Loucy (cell line): ENCODE results near the gene GNG10.

Experiments used
- H2AFZ ChIP-seq: fragments of 200-600 bp; sonication (generic); 2 replicates; pipeline ENCODE4 v1.6.0; 2016; ENCODE audit warnings: antibody characterized with exemption, mild to moderate bottlenecking, low read length, moderate library complexity
- H3F3A ChIP-seq: fragments of 200-600 bp; 2 replicates; pipeline ENCODE4 v1.6.0; 2016; ENCODE audit warnings: antibody characterized with exemption, low read depth, mild to moderate bottlenecking
- H3K27me3 ChIP-seq: fragments of 200-600 bp; sonication (generic); 2 replicates; pipeline ENCODE4 v1.6.1; 2014; ENCODE audit warnings: low read length, mild to moderate bottlenecking; ENCODE audit not compliant: insufficient read depth, poor library complexity, severe bottlenecking
- H3K36me3 ChIP-seq: fragments of 200-600 bp; sonication (generic); 2 replicates; pipeline ENCODE4 v1.6.1; 2016; ENCODE audit warnings: low read length; ENCODE audit not compliant: insufficient read depth
- H3K4me1 ChIP-seq: fragments of 200-600 bp; sonication (generic); 2 replicates; pipeline ENCODE4 v1.5.1; 2014; ENCODE audit warnings: low read length, mild to moderate bottlenecking; ENCODE audit not compliant: insufficient read depth, poor library complexity, severe bottlenecking
- H3K4me2 ChIP-seq: fragments of 200-600 bp; sonication (generic); 2 replicates; pipeline ENCODE4 v1.6.0; 2014; ENCODE audit warnings: antibody characterized with exemption, low read length, low read depth, mild to moderate bottlenecking; ENCODE audit not compliant: poor library complexity, severe bottlenecking
- H3K4me3 ChIP-seq: fragments of 200-600 bp; sonication (generic); 2 replicates; pipeline ENCODE4 v1.5.1; 2014; ENCODE audit warnings: low read length, mild to moderate bottlenecking, mixed read lengths; ENCODE audit not compliant: poor library complexity, severe bottlenecking
- H3K79me2 ChIP-seq: fragments of 200-600 bp; sonication (generic); 2 replicates; pipeline ENCODE4 v1.6.1; 2014; ENCODE audit warnings: low read length; ENCODE audit not compliant: insufficient read depth
- H3K9ac ChIP-seq: fragments of 200-600 bp; sonication (generic); 2 replicates; pipeline ENCODE4 v1.6.0; 2014; ENCODE audit warnings: mild to moderate bottlenecking, low read depth, low read length, moderate library complexity; ENCODE audit not compliant: poor library complexity, severe bottlenecking
- H3K9me2 ChIP-seq: fragments of 200-600 bp; sonication (generic); replicated peaks from 2 replicates; pipeline ENCODE4 v1.6.1; 2016; ENCODE audit warnings: low read depth, low read length, mixed read lengths
- H3K9me3 ChIP-seq: fragments of 200-600 bp; sonication (generic); 2 replicates; pipeline ENCODE4 v1.6.1; 2014; ENCODE audit warnings: mild to moderate bottlenecking, antibody characterized with exemption, low read length, low read depth; ENCODE audit not compliant: insufficient read depth
- H4K20me1 ChIP-seq: fragments of 200-600 bp; sonication (generic); 2 replicates; pipeline ENCODE4 v1.6.0; 2014; ENCODE audit warnings: antibody characterized with exemption, low read length, mild to moderate bottlenecking; ENCODE audit not compliant: insufficient read depth, poor library complexity, severe bottlenecking
- CTCF ChIP-seq: fragments of 200-600 bp; sonication (generic); conservative IDR thresholded peaks from 2 replicates; pipeline ENCODE4 v1.5.1; 2014; ENCODE audit warnings: mild to moderate bottlenecking, antibody characterized with exemption, low read length
- EZH2phosphoT487 ChIP-seq: fragments of 200-600 bp; IDR thresholded peaks from 2 replicates; pipeline ENCODE4 v1.6.1; 2018; ENCODE audit warnings: antibody characterized with exemption, mild to moderate bottlenecking, moderate library complexity, borderline replicate concordance

GNG10 gene

DNA sequence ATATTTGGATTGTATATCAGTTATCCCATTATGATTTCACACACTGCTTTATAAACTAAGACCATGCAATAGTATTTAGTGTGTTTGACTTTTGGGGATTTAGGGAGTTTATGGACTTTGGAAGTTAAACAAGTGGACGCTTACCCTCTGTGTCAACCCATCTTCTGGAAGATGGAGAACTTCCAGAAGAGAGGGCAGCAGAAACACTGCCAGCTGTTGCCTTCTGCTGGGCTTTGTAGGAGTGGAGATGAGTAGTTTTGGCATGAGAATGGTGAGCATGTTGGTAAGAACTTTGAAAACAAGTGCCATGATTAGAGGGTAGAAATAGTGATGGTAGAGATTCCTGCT, 28.0 kb upstream of the GNG10 start:
- Histone ChIP-seq H4K20me1 (peaks cover 11% of the 10 kb centered on the region), H3K9ac (peak overlapping the region; percentile 79), H3K4me1 (peaks cover 64% of the 10 kb centered on the region), H3K4me3 (peak overlapping the region; percentile 85), H3K27me3 (no peaks in the 10 kb centered on the region), H2AFZ (no peak overlapping the region), H3K4me2 (peak overlapping the region; percentile 96), H3K9me3 (no peaks in the 10 kb centered on the region), H3K79me2 (peaks cover 65% of the 10 kb centered on the region), H3K36me3 (no peaks in the 10 kb centered on the region), H3K9me2 (no peaks in the 10 kb centered on the region), H3F3A (no peaks in the 10 kb centered on the region)
- TF ChIP-seq EZH2phosphoT487 (no peak), CTCF (no peak)

DNA sequence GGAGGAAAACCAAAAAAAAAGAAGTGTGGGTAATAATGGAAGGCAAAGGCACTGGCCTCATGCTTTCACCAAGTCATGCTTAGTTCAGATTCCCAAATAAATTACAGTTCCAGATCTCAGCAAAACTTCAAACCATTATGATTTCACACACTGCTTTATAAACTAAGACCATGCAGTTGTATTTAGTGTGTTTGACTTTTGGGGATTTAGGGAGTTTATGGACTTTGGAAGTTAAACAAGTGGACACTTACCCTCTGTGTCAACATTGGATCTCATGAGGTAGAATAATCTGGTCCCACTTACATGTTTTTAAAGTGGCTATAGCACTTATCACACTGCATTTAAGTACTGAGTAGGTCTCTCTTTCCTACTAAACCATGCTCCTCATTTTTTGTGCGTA, 26.5 kb upstream of the GNG10 start:
- Histone ChIP-seq H3K9me2 (no peaks in the 10 kb centered on the region), H3K4me2 (peak overlapping the region; percentile 96), H3K36me3 (no peaks in the 10 kb centered on the region), H3K9ac (no peak overlapping the region), H3F3A (no peaks in the 10 kb centered on the region), H2AFZ (no peak overlapping the region), H3K4me3 (peak overlapping the region; percentile 85), H3K4me1 (peaks cover 73% of the 10 kb centered on the region), H3K9me3 (no peaks in the 10 kb centered on the region), H4K20me1 (peaks cover 11% of the 10 kb centered on the region), H3K27me3 (no peaks in the 10 kb centered on the region), H3K79me2 (peaks cover 76% of the 10 kb centered on the region)
- TF ChIP-seq CTCF, result no peak
- TF ChIP-seq EZH2phosphoT487, result no peak

GRCh38 chr9:111637421-111637950, 23.9 kb upstream of the GNG10 start:
- Histone ChIP-seq H3K9me3 (no peaks in the 10 kb centered on the region), H2AFZ (no peak overlapping the region), H3K4me2 (peak overlapping the region; percentile 96), H3K9me2 (no peaks in the 10 kb centered on the region), H3K4me3 (peak overlapping the region; percentile 19), H3K9ac (no peak overlapping the region), H3K4me1 (peaks cover 57% of the 10 kb centered on the region), H4K20me1 (peaks cover 11% of the 10 kb centered on the region), H3K79me2 (peaks cover 66% of the 10 kb centered on the region), H3K27me3 (no peaks in the 10 kb centered on the region), H3K36me3 (no peaks in the 10 kb centered on the region), H3F3A (no peaks in the 10 kb centered on the region)
- TF ChIP-seq CTCF (no peak), EZH2phosphoT487 (no peak)
